Mucosa of descending colon (tissue), 3 donors: Measurements from ENCODE around the gene CELA3B. TPM values are rescaled to one million over a fixed set of nuclear protein-coding genes. Genes with fewer than 3 reads are reported as not detected.

Source experiments
- ATAC-seq: fragments of 200-7000 bp; cut with Tn5 transposase; one replicate; pipeline ENCODE4 v1.9.1; 2020; ENCODE audit warnings: mild to moderate bottlenecking, moderate library complexity
- DNase-seq, 3 donors: peaks; one replicate each; pipeline ENCODE4 v3.0.0-alpha.2; 2020
- H3K36me3 ChIP-seq: fragments of 200-600 bp; one replicate; pipeline ENCODE4 v1.8.0; 2021; ENCODE audit warnings: low read depth, mild to moderate bottlenecking
- H3K4me1 ChIP-seq: fragments of 200-600 bp; one replicate; pipeline ENCODE4 v1.8.0; 2021; ENCODE audit warnings: low read depth, mild to moderate bottlenecking
- H3K4me3 ChIP-seq: fragments of 200-600 bp; one replicate; pipeline ENCODE4 v1.8.0; 2021; ENCODE audit warnings: mild to moderate bottlenecking
- H3K9me3 ChIP-seq: fragments of 200-600 bp; one replicate; pipeline ENCODE4 v1.8.0; 2021; ENCODE audit warnings: mild to moderate bottlenecking
- intact Hi-C, 2 donors: fragments of 100-400 bp; cut with DNase I in 1 of 2; cut with micrococcal nuclease in 1 of 2; formaldehyde crosslinking; loops; one replicate each; pipeline versions ENCODE4 v1.11.0 to v1.11.1; 2022; cut with DNase I, micrococcal nuclease
- total RNA-seq, 3 donors: library from RNA; stranded (reverse); fragmentation: NEBNext Ultra II Directional in 2 of 3; extraction: Animal tissue kit (Norgen Biotek cat#: 25700) in 2 of 3; gene quantifications; one replicate each; pipeline versions ENCODE4 v1.2.1 to v1.2.4, GENCODE V29; 2021 to 2023
- TF ChIP-seq, protein P1 (sequence below): fragments of 200-600 bp; IDR thresholded peaks from one replicate; pipeline ENCODE4 v1.8.0; 2022; ENCODE audit warnings: antibody characterized with exemption, mild to moderate bottlenecking
- donor health status: DM: no; HTN: no; CAD: no; lungs with moderate emphysema.
- donor health status: DM: no; HTN: no; CAD: no.
- donor health status: DM: no; HTN: yes; CAD: no.

Gene CELA3B
- total RNA-seq, 3 donors from 2014 or later, result 0.35 to 3.5 (median 0.70) TPM

DNA sequence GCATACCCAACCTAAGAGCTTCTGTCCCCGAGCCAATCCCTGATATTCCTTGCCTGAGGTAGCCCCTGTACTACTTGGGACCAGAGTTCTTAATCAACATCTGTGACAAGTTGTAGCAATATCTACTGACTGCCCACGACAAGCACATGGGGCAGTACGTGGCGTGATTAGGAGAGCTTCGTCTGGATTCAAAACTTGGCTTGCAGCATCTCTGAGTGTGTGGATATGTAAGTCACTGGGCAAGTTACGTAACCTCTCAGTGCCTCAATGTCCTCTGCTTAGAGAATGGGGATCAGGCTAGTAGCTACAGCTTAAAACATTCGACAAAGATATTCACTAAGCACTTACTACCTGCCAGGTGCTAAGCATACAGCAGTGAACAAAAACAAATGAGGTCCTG is 44.7 kb upstream of the CELA3B start:
- H3K4me3 ChIP-seq, result no peak overlapping the region
- DNase-seq, result peak in 1 of 3 donors; percentile 15
- H3K4me1 ChIP-seq, result peaks cover 70% of the 10 kb centered on the region
- TF ChIP-seq, protein P1, sequence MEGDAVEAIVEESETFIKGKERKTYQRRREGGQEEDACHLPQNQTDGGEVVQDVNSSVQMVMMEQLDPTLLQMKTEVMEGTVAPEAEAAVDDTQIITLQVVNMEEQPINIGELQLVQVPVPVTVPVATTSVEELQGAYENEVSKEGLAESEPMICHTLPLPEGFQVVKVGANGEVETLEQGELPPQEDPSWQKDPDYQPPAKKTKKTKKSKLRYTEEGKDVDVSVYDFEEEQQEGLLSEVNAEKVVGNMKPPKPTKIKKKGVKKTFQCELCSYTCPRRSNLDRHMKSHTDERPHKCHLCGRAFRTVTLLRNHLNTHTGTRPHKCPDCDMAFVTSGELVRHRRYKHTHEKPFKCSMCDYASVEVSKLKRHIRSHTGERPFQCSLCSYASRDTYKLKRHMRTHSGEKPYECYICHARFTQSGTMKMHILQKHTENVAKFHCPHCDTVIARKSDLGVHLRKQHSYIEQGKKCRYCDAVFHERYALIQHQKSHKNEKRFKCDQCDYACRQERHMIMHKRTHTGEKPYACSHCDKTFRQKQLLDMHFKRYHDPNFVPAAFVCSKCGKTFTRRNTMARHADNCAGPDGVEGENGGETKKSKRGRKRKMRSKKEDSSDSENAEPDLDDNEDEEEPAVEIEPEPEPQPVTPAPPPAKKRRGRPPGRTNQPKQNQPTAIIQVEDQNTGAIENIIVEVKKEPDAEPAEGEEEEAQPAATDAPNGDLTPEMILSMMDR, result no peak
- no peaks in the 10 kb centered on the region for H3K9me3 ChIP-seq
- intact Hi-C loops, result no loop called here
- no peak for ATAC-seq
- no peaks in the 10 kb centered on the region for H3K36me3 ChIP-seq

DNA sequence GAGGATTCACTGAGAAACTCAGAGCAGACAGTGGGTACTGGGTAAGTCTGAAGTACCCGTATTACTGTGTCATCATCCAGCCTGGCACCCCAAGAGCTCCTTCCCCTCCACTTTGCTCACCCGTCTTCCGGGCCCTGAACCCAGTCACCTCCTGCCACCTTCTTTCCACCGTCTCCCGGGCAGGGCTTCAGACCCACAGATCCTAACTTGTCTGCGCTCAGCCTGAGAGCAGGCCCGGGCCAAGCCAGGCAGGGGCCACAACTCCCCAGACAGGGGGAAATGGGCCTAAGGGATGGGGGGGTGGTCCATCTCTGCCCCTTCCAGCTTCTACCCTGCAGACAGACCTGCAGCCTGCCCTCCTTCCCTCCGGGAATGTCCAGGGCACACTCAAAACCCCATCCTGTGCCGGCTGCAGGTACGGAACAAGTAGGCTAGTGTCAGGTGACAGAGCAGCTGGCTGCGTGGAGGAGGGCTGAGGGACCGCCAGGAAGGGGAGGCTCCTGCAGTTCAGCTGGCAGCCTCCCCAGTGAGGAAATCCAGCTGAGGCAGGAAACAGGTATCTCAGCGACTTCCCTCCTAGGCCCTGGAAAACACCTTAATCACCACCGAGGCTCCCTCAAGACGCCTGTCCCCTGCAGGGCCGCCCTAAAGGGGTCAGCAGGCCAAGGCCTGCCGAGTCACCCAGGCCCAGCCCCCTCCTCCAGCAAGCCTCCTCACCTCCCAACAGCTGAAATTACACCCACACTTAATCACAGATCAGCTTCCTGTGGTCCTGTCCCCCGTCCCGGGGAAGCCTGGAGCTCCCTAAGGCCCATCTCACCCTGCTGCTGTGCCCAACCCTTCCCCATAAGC is 43.2 kb upstream of the CELA3B start:
- intact Hi-C loops, result no loop called here
- TF ChIP-seq, protein P1, result no peak
- peaks cover 60% of the 10 kb centered on the region for H3K4me1 ChIP-seq
- H3K36me3 ChIP-seq, result no peaks in the 10 kb centered on the region
- DNase-seq (peak; percentile 59 to 83 (median 64)), ATAC-seq (peak; percentile 45)
- no peaks in the 10 kb centered on the region for H3K9me3 ChIP-seq
- no peak overlapping the region for H3K4me3 ChIP-seq

DNA sequence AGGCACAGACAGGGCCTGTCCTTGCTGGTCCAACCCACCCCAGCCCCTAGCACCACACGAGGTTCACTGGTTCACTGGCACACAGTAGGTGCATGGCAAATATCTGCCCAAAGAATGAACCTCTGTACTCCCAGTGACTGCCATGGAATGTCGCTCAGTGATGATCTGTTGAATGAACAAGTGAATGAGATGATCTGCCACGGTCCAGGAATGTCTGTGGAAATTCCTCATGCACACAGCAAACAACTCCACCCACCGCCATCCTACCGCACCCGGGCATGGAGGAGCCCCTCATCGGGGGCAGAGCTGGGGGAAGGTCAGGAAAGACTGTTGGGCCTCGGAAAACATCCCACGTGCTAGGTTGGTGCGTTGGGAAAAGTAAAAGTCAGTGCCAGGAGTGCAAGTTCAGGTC is 41.4 kb upstream of the CELA3B start:
- no peak for DNase-seq
- Histone ChIP-seq H3K4me3 (no peak overlapping the region), H3K4me1 (peaks cover 56% of the 10 kb centered on the region), H3K9me3 (no peaks in the 10 kb centered on the region), H3K36me3 (no peaks in the 10 kb centered on the region)
- intact Hi-C loops, result no loop called here
- TF ChIP-seq, protein P1, result no peak
- no peak for ATAC-seq

DNA sequence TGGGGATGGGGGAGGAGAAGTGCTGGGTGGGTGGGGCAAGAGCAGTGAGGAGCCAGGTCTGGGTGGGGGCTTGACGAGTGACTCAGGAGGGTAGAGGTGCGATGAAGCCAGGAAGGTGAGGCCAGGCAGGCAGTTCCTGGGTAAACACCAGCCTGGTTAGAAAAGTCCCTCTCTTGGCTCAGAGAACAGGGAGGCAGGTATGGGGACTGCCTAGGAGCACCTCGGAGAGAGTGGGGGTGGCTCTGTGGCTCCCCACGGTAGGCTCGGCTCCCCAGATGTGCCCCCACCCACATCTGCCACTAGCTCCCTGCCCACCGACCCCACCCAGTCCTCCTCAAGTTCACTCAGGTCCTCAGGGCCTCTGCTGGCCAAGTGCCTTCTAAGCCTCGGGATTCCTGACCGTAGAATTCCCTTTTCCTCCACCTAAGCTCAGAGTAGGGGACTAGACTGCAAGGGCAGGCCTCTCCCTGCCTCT is 40.9 kb upstream of the CELA3B start:
- intact Hi-C loops, result no loop called here
- ATAC-seq, result peak; percentile 70

DNA sequence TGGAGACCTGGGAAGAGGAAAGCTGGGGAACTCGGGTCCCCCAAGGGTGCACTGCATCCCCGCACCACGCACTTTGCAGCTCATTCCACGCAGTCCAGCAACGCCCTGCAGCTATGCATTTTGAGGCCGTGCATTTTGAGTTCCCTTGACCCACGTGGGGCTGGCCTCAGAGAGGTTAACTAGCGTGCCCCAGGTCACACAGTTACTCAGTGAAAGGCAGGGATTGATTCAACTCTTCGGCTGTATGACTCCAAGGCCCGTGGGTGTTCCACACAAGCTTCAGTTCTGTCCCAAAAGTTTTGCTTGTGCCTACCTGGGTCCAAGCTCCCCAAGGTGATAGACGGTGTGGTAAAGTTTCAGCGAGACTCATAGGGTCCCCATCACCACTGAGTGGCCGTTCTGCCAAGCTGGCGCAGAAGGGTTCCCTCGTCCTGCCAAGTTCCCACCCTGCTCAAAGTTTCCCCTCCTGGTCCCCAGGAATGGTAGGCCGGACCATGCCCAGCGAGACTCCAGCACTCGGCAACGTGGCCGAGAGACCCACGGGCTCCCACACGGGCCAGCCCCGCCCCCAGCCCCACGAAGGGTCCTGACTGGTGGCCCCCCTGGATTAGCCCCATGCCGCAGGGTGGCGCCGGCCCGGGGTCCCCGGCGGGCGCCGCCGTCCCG is 40.3 kb upstream of the CELA3B start:
- intact Hi-C loops, result no loop called here
- ATAC-seq (peak; percentile 10), DNase-seq (peak in 2 of 3 donors; percentile 67 to 72)

More for the DNA sequence above, 40.9 kb upstream of the CELA3B start:
- peaks cover 53% of the 10 kb centered on the region for H3K4me1 ChIP-seq
- peak; percentile 62 to 80 (median 75) for DNase-seq
- H3K4me3 ChIP-seq, result no peak overlapping the region
- TF ChIP-seq, protein P1, result no peak
- H3K9me3 ChIP-seq, result no peaks in the 10 kb centered on the region
- no peaks in the 10 kb centered on the region for H3K36me3 ChIP-seq

More for the DNA sequence above, 40.3 kb upstream of the CELA3B start:
- TF ChIP-seq, protein P1, result no peak
- peaks cover 47% of the 10 kb centered on the region for H3K4me1 ChIP-seq
- peak overlapping the region; percentile 51 for H3K4me3 ChIP-seq
- H3K9me3 ChIP-seq, result no peaks in the 10 kb centered on the region
- no peaks in the 10 kb centered on the region for H3K36me3 ChIP-seq
